ENCODE measurements around the gene CAPN9. TPM values are rescaled to one million over a fixed set of nuclear protein-coding genes. Genes with fewer than 3 reads are reported as not detected.
A peak's percentile ranks its signal among the peaks of the same experiment; 100 is the strongest.

Gene CAPN9
- polyA plus RNA-seq, 1 donor (not counting 4 experiments of a cell fraction or from before 2014, with no cell fraction given) = not detected

DNA sequence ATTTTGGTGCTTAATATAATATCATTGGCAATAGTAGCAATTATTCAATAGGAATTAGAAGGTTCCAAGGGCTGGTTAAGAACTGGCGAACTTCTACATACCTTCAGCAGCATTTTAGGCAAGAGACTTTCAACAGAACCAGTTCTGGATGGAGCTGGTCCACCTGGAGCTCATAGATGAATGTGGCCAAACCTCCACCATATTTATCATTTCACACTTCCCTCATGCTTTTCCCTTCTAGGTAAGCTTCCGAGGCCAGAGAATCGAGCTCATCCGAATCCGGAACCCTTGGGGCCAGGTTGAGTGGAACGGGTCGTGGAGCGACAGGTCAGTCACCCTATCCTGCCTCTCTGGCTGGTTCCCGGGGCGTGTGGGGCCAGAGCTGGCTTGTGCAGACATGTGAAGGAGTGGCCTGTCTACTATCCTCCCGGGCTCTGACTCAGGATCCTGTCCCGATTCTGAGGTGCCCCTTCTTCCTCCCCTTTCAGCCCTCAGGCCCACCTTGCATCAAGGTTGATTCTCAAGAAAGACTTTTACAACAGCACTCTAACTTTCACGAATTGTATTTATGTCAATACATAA is 24.7 kb downstream of the CAPN9 start:
- Histone ChIP-seq H3K27me3 (ENCODE audit: control insufficient read depth, extremely low read depth, insufficient read depth, low read length) (no peaks in the 10 kb centered on the region), H3K4me3 (ENCODE audit: control insufficient read depth in 2 of 3, extremely low read depth in 1 of 3, insufficient read depth in 2 of 3, low read depth in 1 of 3, low read length in 3 of 3) (no peak overlapping the region), H3K9me1 (ENCODE audit: control insufficient read depth, extremely low read depth, insufficient read depth, low read length) (no peaks in the 10 kb centered on the region), H2AFZ (ENCODE audit: control insufficient read depth, low read length) (no peak overlapping the region), H3K9ac (ENCODE audit: control insufficient read depth, extremely low read depth, insufficient read depth, low read length) (no peak overlapping the region), H3K9me3 (ENCODE audit: control insufficient read depth, low read depth, low read length) (no peaks in the 10 kb centered on the region), H4K20me1 (ENCODE audit: control insufficient read depth, extremely low read depth, insufficient read depth, low read length) (no peaks in the 10 kb centered on the region), H3K4me2 (ENCODE audit: control insufficient read depth, extremely low read depth, insufficient read depth, low read depth, low read length) (no peak overlapping the region), H3K27ac (ENCODE audit: control insufficient read depth, insufficient read depth, low read length) (no peak overlapping the region), H3K4me1 (ENCODE audit: control insufficient read depth, extremely low read depth, insufficient read depth, low read length) (no peaks in the 10 kb centered on the region), H3K36me3 (ENCODE audit: control insufficient read depth in 2 of 2, extremely low read depth in 1 of 2, insufficient read depth in 2 of 2, low read length in 2 of 2) (no peaks in the 10 kb centered on the region), H3K79me2 (ENCODE audit: control insufficient read depth, insufficient read depth, low read length) (no peaks in the 10 kb centered on the region)
- dilution Hi-C loops (cut with MboI; ENCODE audit: extremely low pct_ligation_motif_present, low sequenced_read_pairs) = no loop called here
- no peak for TF ChIP-seq EZH2 (IDR thresholded peaks at IDR 0.05; ENCODE audit: low read length)
- TF ChIP-seq, protein P1, sequence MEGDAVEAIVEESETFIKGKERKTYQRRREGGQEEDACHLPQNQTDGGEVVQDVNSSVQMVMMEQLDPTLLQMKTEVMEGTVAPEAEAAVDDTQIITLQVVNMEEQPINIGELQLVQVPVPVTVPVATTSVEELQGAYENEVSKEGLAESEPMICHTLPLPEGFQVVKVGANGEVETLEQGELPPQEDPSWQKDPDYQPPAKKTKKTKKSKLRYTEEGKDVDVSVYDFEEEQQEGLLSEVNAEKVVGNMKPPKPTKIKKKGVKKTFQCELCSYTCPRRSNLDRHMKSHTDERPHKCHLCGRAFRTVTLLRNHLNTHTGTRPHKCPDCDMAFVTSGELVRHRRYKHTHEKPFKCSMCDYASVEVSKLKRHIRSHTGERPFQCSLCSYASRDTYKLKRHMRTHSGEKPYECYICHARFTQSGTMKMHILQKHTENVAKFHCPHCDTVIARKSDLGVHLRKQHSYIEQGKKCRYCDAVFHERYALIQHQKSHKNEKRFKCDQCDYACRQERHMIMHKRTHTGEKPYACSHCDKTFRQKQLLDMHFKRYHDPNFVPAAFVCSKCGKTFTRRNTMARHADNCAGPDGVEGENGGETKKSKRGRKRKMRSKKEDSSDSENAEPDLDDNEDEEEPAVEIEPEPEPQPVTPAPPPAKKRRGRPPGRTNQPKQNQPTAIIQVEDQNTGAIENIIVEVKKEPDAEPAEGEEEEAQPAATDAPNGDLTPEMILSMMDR (optimal IDR thresholded peaks at IDR 0.05 in 1 of 3, IDR thresholded peaks at IDR 0.05 in 1 of 3, conservative IDR thresholded peaks at IDR 0.05 in 1 of 3; ENCODE audit: extremely low read depth in 1 of 3, insufficient read depth in 2 of 3, low read length in 3 of 3) = no peak
- DNase-seq (ENCODE audit: low read depth, low spot score) (no peak), FAIRE-seq (no peak)

DNA sequence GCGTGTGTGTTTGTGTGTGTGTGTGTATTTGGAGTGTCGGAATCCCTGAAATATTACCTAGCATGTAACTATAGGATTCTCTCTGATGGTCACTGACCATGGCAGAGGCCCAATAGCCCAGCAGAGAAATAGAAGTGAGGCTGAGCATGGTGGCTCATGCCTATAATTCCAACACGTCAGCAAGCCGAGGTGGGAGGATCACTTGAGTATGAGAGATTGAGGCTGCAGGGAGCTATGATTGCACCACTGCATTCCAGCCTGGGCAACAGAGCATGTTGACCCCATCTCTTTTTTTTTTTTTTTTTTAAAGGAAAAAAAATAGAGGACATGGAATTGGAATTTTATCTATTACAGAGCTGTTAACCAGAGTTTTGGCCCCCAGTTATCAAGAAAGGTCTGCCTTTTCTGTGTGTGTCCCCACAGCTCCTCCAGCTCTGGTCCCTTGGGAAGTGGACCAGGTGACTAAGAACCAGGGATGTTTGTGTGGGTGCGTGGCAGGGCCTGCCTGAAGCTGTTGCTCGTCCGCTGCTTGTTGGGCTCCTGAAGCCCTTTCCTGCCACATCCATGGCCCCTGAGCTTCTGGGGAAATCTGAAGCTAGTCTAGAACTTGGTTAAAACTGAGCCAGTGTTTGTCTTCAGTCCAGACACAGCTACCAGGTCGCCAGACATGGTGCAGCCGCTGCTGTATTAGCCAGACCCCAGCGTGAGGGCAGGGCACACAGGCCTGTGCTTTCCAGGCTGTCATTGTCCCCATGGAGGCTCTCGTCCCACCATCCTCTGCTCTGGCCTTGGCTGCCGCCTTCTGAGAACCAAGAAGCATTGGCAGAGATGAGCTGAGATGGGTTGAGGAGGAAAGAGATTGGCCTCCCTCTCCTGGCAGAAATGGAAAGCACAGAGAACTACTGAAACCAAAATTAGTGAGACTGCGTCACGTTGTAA is 25.5 kb downstream of the CAPN9 start:
- no peaks in the 10 kb centered on the region for H3K36me3 ChIP-seq (ENCODE audit: control insufficient read depth in 2 of 2, extremely low read depth in 1 of 2, insufficient read depth in 2 of 2, low read length in 2 of 2)
- no peaks in the 10 kb centered on the region for H3K9me3 ChIP-seq (ENCODE audit: control insufficient read depth, low read depth, low read length)
- dilution Hi-C loops (cut with MboI; ENCODE audit: extremely low pct_ligation_motif_present, low sequenced_read_pairs) = no loop called here
- FAIRE-seq (no peak), DNase-seq (ENCODE audit: low read depth, low spot score) (no peak)
- no peaks in the 10 kb centered on the region for H3K4me1 ChIP-seq (ENCODE audit: control insufficient read depth, extremely low read depth, insufficient read depth, low read length)
- no peak overlapping the region for H3K27ac ChIP-seq (ENCODE audit: control insufficient read depth, insufficient read depth, low read length)
- no peaks in the 10 kb centered on the region for H3K9me1 ChIP-seq (ENCODE audit: control insufficient read depth, extremely low read depth, insufficient read depth, low read length)
- no peak overlapping the region for H3K9ac ChIP-seq (ENCODE audit: control insufficient read depth, extremely low read depth, insufficient read depth, low read length)
- TF ChIP-seq, protein P1 (optimal IDR thresholded peaks at IDR 0.05 in 1 of 3, IDR thresholded peaks at IDR 0.05 in 1 of 3, conservative IDR thresholded peaks at IDR 0.05 in 1 of 3; ENCODE audit: extremely low read depth in 1 of 3, insufficient read depth in 2 of 3, low read length in 3 of 3) = peak in 2 of 3 experiments; percentile 46 to 62
- no peak for TF ChIP-seq EZH2 (IDR thresholded peaks at IDR 0.05; ENCODE audit: low read length)
- no peak overlapping the region for H2AFZ ChIP-seq (ENCODE audit: control insufficient read depth, low read length)
- no peaks in the 10 kb centered on the region for H3K79me2 ChIP-seq (ENCODE audit: control insufficient read depth, insufficient read depth, low read length)
- H3K4me2 ChIP-seq (ENCODE audit: control insufficient read depth, extremely low read depth, insufficient read depth, low read depth, low read length) = no peak overlapping the region
- no peak overlapping the region for H3K4me3 ChIP-seq (ENCODE audit: control insufficient read depth in 2 of 3, extremely low read depth in 1 of 3, insufficient read depth in 2 of 3, low read depth in 1 of 3, low read length in 3 of 3)
- H4K20me1 ChIP-seq (ENCODE audit: control insufficient read depth, extremely low read depth, insufficient read depth, low read length) = no peaks in the 10 kb centered on the region
- peaks cover 2% of the 10 kb centered on the region for H3K27me3 ChIP-seq (ENCODE audit: control insufficient read depth, extremely low read depth, insufficient read depth, low read length)
